Measurements from ENCODE around the gene SP140L.

DNA sequence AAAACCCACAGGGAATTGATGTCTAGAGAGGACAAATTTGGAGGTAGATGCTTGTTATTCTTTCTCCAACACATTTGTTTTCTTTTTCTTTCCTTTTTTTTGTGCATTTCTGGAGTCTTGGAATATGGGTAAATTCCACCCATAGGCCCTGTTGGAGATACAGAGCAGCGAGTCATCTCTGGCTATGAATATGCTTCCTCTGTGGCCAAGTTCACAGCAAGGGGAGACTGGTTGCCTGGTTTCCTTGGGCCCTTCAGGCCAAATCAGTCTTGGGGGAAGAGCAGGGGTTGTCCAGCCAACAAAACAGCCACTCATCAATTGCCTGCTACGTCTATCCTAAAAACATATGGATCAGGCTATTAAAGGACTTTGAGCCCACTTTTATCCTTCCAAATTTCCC is 116.5 kb downstream of the SP140L start:
- TF ChIP-seq EP300 (IDR thresholded peaks at IDR 0.05; ENCODE audit: borderline replicate concordance in 1 of 2, low read depth in 1 of 2, low read length in 1 of 2): 0 out of 4 replicates have a peak, but pooled peaks of 1 of the 2 experiments have one; percentile 13
- TF ChIP-seq FOXJ3 (CRISPR knock-in tag; IDR thresholded peaks at IDR 0.05): no peak
- no peak for TF ChIP-seq CTCF (IDR thresholded peaks at IDR 0.05)
- 0 out of 2 replicates have a peak, but pooled peaks have one; percentile 43 for TF ChIP-seq JUND (IDR thresholded peaks at IDR 0.05)
- no peak for TF ChIP-seq REST (IDR thresholded peaks at IDR 0.05; ENCODE audit: low read depth, low read length)
- TF ChIP-seq MXI1 (IDR thresholded peaks at IDR 0.05; ENCODE audit: low read depth, low read length): no peak
- TF ChIP-seq, protein P1, sequence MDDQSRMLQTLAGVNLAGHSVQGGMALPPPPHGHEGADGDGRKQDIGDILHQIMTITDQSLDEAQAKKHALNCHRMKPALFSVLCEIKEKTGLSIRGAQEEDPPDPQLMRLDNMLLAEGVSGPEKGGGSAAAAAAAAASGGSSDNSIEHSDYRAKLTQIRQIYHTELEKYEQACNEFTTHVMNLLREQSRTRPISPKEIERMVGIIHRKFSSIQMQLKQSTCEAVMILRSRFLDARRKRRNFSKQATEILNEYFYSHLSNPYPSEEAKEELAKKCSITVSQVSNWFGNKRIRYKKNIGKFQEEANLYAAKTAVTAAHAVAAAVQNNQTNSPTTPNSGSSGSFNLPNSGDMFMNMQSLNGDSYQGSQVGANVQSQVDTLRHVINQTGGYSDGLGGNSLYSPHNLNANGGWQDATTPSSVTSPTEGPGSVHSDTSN (IDR thresholded peaks at IDR 0.05): no peak

Measured in SK-N-SH (cell line).